Measurements from ENCODE around the gene AQP5.
"Not testable (repeated sequence)": the region's sequence is repeated elsewhere in the genome, so short reads cannot be mapped to it uniquely, and the experiment has no call there.

The AQP5 gene

GRCh38 chr12:49980501-49981349, 19.1 kb downstream of the AQP5 start:
- DNase-seq (ENCODE audit: low spot score), result no peak

GRCh38 chr12:49982246-49983087, 20.8 kb downstream of the AQP5 start:
- no peak for DNase-seq (ENCODE audit: low spot score)

- DNase-seq (ENCODE audit: low spot score), result peak; percentile 20
Observed at GRCh38 chr12:49983892-49984291, 22.2 kb downstream of the AQP5 start.

GRCh38 chr12:49984476-49985359, 23.0 kb downstream of the AQP5 start:
- DNase-seq (ENCODE audit: low spot score), result peak; percentile 23

- DNase-seq (ENCODE audit: low spot score), result no peak
Observed at GRCh38 chr12:49985981-49986380, 24.3 kb downstream of the AQP5 start.

GRCh38 chr12:49986476-49986875, 24.8 kb downstream of the AQP5 start:
- not testable (repeated sequence) for DNase-seq (ENCODE audit: low spot score)

GRCh38 chr12:49987625-49988303, 26.1 kb downstream of the AQP5 start:
- no peak for DNase-seq (ENCODE audit: low spot score)

GRCh38 chr12:49989400-49989799, 27.7 kb downstream of the AQP5 start:
- not testable (repeated sequence) for DNase-seq (ENCODE audit: low spot score)

GRCh38 chr12:49990273-49990672, 28.6 kb downstream of the AQP5 start:
- DNase-seq (ENCODE audit: low spot score), result no peak

- DNase-seq (ENCODE audit: low spot score), result no peak
Observed at GRCh38 chr12:49998453-49998852, 36.8 kb downstream of the AQP5 start.

GRCh38 chr12:50003595-50003994, 41.9 kb downstream of the AQP5 start:
- DNase-seq (ENCODE audit: low spot score), result no peak

GRCh38 chr12:50004696-50005095, 43.0 kb downstream of the AQP5 start:
- no peak for DNase-seq (ENCODE audit: low spot score)

- no peak for DNase-seq (ENCODE audit: low spot score)
Observed at GRCh38 chr12:50005175-50005574, 43.5 kb downstream of the AQP5 start.

- DNase-seq (ENCODE audit: low spot score), result no peak
Observed at GRCh38 chr12:50006280-50006679, 44.6 kb downstream of the AQP5 start.

GRCh38 chr12:50006754-50007442, 45.2 kb downstream of the AQP5 start:
- DNase-seq (ENCODE audit: low spot score), result no peak

- DNase-seq (ENCODE audit: low spot score), result no peak
Observed at GRCh38 chr12:50013361-50014147, 51.9 kb downstream of the AQP5 start.

GRCh38 chr12:50014342-50014741, 52.7 kb downstream of the AQP5 start:
- no peak for DNase-seq (ENCODE audit: low spot score)

Data from cerebellar cortex (tissue), 1 donor.